ENCODE data around the gene RNPC3.
"Not testable (repeated sequence)": the region's sequence is repeated elsewhere in the genome, so short reads cannot be mapped to it uniquely, and the experiment has no call there.

Gene RNPC3

DNA sequence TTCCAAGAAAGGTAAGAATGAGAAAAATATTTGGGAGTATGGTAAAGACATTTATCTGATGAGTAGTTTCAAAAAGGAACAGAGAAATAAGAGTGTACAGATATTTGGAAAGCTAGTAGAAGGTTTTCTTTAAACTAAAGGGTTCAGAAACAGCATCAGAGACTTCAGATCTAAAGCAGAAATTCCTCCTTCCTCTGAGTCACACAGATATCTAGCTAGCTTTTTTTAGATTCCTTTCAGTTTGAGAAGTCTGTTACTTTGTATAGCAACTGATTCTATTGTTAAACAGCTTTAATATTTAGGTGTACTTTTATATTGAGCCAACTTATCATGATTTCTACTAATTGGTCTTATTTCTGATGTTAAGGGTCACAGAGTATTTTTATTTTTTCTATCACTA is 50.6 kb downstream of the RNPC3 start:
- DNase-seq: no peak
- H3K9me3 Mint-ChIP-seq: no peaks in the 10 kb centered on the region
- no peak overlapping the region for H3K27ac Mint-ChIP-seq
- no peaks in the 10 kb centered on the region for H3K36me3 Mint-ChIP-seq (ENCODE audit: insufficient read depth)
- no peaks in the 10 kb centered on the region for H3K27me3 Mint-ChIP-seq
- H3K4me1 Mint-ChIP-seq (ENCODE audit: low read depth in 2 of 2): no peaks in the 10 kb centered on the region
- ATAC-seq (replicated peaks): no peak
- H3K4me3 Mint-ChIP-seq: no peak overlapping the region

DNA sequence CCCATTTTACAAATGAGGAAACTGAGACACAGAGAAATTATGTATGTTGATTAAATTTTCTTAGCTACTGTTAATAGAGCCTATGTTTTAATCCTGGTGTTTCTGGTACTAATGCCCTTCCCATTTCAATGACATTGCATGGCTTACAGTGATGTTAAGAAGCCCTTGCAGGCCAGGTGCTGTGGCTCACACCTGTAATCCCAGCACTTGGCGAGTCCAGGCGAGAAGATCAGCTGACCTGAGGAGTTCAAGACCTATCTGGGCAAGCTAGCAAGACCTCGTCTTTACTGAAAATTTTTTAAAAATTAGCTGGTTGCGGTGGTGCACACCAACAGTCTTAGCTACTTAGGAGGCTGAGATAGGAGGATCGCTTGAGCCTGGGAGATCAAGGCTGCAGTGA is 51.3 kb downstream of the RNPC3 start:
- not testable (repeated sequence) for H3K4me1 Mint-ChIP-seq (ENCODE audit: low read depth in 2 of 2); H3K4me3 Mint-ChIP-seq; H3K9me3 Mint-ChIP-seq; ATAC-seq (replicated peaks); DNase-seq; H3K27me3 Mint-ChIP-seq; H3K36me3 Mint-ChIP-seq (ENCODE audit: insufficient read depth); H3K27ac Mint-ChIP-seq

GRCh38 chr1:103582464-103582863 is 57.0 kb downstream of the RNPC3 start:
- no peaks in the 10 kb centered on the region for H3K27me3 Mint-ChIP-seq
- no peaks in the 10 kb centered on the region for H3K36me3 Mint-ChIP-seq (ENCODE audit: insufficient read depth)
- no peaks in the 10 kb centered on the region for H3K9me3 Mint-ChIP-seq
- H3K4me1 Mint-ChIP-seq (ENCODE audit: low read depth in 2 of 2): no peaks in the 10 kb centered on the region
- DNase-seq (no peak), ATAC-seq (replicated peaks) (no peak)
- no peak overlapping the region for H3K4me3 Mint-ChIP-seq
- H3K27ac Mint-ChIP-seq: no peak overlapping the region

DNA sequence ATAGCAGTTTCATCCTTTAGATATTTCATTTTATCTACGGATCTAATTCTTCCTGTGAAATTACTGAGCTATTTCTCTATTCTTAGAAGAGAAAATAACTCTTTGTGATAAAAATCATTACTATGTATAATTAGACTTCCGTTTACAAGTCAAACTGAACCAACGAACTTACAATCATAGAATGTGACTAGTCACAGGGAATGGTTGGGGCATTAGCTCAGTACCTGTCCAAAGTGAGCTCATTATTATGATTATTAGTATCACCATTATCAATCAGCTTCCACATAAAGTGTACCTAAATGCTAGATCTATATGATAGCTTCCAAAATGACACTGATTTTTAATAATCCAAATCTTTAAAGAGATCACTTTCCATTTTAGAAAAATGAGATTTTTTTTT is 58.4 kb downstream of the RNPC3 start:
- no peak for DNase-seq
- ATAC-seq (replicated peaks): no peak
- Mint-ChIP-seq H3K4me1 (ENCODE audit: low read depth in 2 of 2) (no peaks in the 10 kb centered on the region), H3K27me3 (no peaks in the 10 kb centered on the region), H3K36me3 (ENCODE audit: insufficient read depth) (no peaks in the 10 kb centered on the region), H3K27ac (no peak overlapping the region), H3K4me3 (no peak overlapping the region), H3K9me3 (no peaks in the 10 kb centered on the region)

DNA sequence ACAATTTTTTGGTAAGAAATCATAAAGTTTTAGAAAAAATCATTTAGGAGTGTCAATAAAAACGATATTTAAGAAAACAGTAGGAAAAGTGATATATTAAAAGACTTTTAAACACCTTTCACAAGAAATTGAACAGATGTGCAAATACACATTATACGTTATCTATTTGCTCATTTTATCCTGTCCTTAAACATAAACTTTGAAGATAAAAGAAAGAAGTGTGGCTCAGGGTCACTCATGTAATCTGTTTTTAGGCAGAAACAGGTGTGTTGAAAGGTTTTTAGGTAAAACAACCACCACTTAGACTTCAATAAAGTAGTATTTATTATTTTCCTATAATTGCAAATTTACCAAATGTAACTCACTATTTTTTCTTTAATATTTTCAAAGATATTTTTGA is 59.0 kb downstream of the RNPC3 start:
- no peaks in the 10 kb centered on the region for H3K4me1 Mint-ChIP-seq (ENCODE audit: low read depth in 2 of 2)
- H3K36me3 Mint-ChIP-seq (ENCODE audit: insufficient read depth): no peaks in the 10 kb centered on the region
- ATAC-seq (replicated peaks) (no peak), DNase-seq (no peak)
- no peak overlapping the region for H3K27ac Mint-ChIP-seq
- H3K4me3 Mint-ChIP-seq: no peak overlapping the region
- H3K27me3 Mint-ChIP-seq: no peaks in the 10 kb centered on the region
- H3K9me3 Mint-ChIP-seq: peaks cover 0 to 3% of the 10 kb centered on the region in 2 donors

GRCh38 chr1:103602740-103603139 is 77.2 kb downstream of the RNPC3 start:
- not testable (repeated sequence) for ATAC-seq (replicated peaks); H3K4me1 Mint-ChIP-seq (ENCODE audit: low read depth in 2 of 2); H3K9me3 Mint-ChIP-seq

More at GRCh38 chr1:103602740-103603139, 77.2 kb downstream of the RNPC3 start:
- not testable (repeated sequence) for H3K27me3 Mint-ChIP-seq; H3K27ac Mint-ChIP-seq; H3K4me3 Mint-ChIP-seq; DNase-seq; H3K36me3 Mint-ChIP-seq (ENCODE audit: insufficient read depth)

Measured in effector memory CD8-positive, alpha-beta T cell (primary cell).